Measurements from ENCODE around the gene TMEM131.

The TMEM131 gene

GRCh38 chr2:97736185-97736584 lies 259.6 kb downstream of the TMEM131 start:
- no peak for DNase-seq

- no peak for DNase-seq
These were observed 260.6 kb downstream of the TMEM131 start for GRCh38 chr2:97735161-97735561.

- no peak for DNase-seq
These were observed 261.4 kb downstream of the TMEM131 start for GRCh38 chr2:97734061-97735051.

- no peak for DNase-seq
These were observed 262.3 kb downstream of the TMEM131 start for GRCh38 chr2:97733341-97734035.

GRCh38 chr2:97732436-97733340 lies 263.1 kb downstream of the TMEM131 start:
- DNase-seq, result no peak

GRCh38 chr2:97731274-97732020 lies 264.3 kb downstream of the TMEM131 start:
- DNase-seq, result no peak

- DNase-seq, result no peak
These were observed 265.5 kb downstream of the TMEM131 start for GRCh38 chr2:97730245-97730644.

- DNase-seq, result no peak
These were observed 267.5 kb downstream of the TMEM131 start for GRCh38 chr2:97728091-97728731.

- no peak for DNase-seq
These were observed 268.5 kb downstream of the TMEM131 start for GRCh38 chr2:97727296-97727695.

GRCh38 chr2:97726261-97727064 lies 269.3 kb downstream of the TMEM131 start:
- no peak for DNase-seq

- no peak for DNase-seq
These were observed 270.6 kb downstream of the TMEM131 start for GRCh38 chr2:97724946-97725688.

- no peak for DNase-seq
These were observed 271.2 kb downstream of the TMEM131 start for GRCh38 chr2:97724501-97724900.

- DNase-seq, result no peak
These were observed 271.7 kb downstream of the TMEM131 start for GRCh38 chr2:97724073-97724410.

GRCh38 chr2:97723156-97724072 lies 272.3 kb downstream of the TMEM131 start:
- DNase-seq, result no peak

GRCh38 chr2:97722227-97722626 lies 273.5 kb downstream of the TMEM131 start:
- no peak for DNase-seq

- DNase-seq, result no peak
These were observed 275.0 kb downstream of the TMEM131 start for GRCh38 chr2:97720746-97721145.

- no peak for DNase-seq
These were observed 276.2 kb downstream of the TMEM131 start for GRCh38 chr2:97719362-97720155.

- no peak for DNase-seq
These were observed 276.8 kb downstream of the TMEM131 start for GRCh38 chr2:97718942-97719341.
